Endothelial cell of umbilical vein (primary cell): ENCODE data around the gene MATN4. TPM values are rescaled to one million over a fixed set of nuclear protein-coding genes. Genes with fewer than 3 reads are reported as not detected.

Experiments
- BruUV-seq: library from RNA; stranded (reverse); fragments of 400-500 nt; replicated peaks from 2 replicates; lab custom pipeline; 2021; lab: Mats Ljungman, UMichigan
- CTCF ChIA-PET: fragments of 300-600, 350-600 bp; sonication (Branson Sonifier 250); formaldehyde crosslinking; loops from one replicate; lab custom pipeline; 2021; ENCODE audit warnings: antibody characterized with exemption, inconsistent platforms; lab: Charles Lee
- POLR2A ChIA-PET: fragments of 300-600, 350-600 bp; sonication (Branson Sonifier 250); formaldehyde crosslinking; loops from one replicate; lab custom pipeline; 2021; ENCODE audit warnings: antibody characterized with exemption, inconsistent platforms; lab: Charles Lee
- DNase-seq: peaks from one replicate; pipeline ENCODE4 v3.0.0-alpha.2; 2011; ENCODE audit warnings: low read depth, low spot score
- FAIRE-seq: peaks from 2 replicates; lab custom pipeline; 2011; peaks lifted over from hg19 to GRCh38; lab: Jason Lieb, UNC
- H2AFZ ChIP-seq: 2 replicates; pipeline ENCODE4 v1.6.0; 2012; ENCODE audit warnings: low read depth, low read length, control low read depth, inconsistent platforms
- H3K27ac ChIP-seq: 2 replicates; pipeline ENCODE4 v1.5.1; 2011; ENCODE audit warnings: low read depth, mild to moderate bottlenecking, control low read depth, low read length, moderate library complexity; ENCODE audit not compliant: insufficient read depth
- H3K27me3 ChIP-seq, 2 experiments: 2 replicates each; pipeline versions ENCODE4 v1.6.0 to v1.6.1; 2011; ENCODE audit warnings: low read length in 2 of 2, mixed read lengths in 1 of 2; ENCODE audit not compliant: control insufficient read depth in 2 of 2, insufficient read depth in 2 of 2
- H3K36me3 ChIP-seq, 2 experiments: 2 replicates in 1 of 2; 3 replicates in 1 of 2; pipeline ENCODE4 v1.5.1; 2011; ENCODE audit warnings: low read length in 2 of 2, mild to moderate bottlenecking in 1 of 2, moderate library complexity in 1 of 2; ENCODE audit not compliant: control insufficient read depth in 2 of 2, insufficient read depth in 2 of 2; ENCODE audit errors: extremely low read depth in 1 of 2
- H3K4me1 ChIP-seq: 3 replicates; pipeline ENCODE4 v1.5.1; 2011; ENCODE audit warnings: mild to moderate bottlenecking, low read length; ENCODE audit not compliant: control insufficient read depth, insufficient read depth; ENCODE audit errors: extremely low read depth
- H3K4me2 ChIP-seq: 2 replicates; pipeline ENCODE4 v1.6.1; 2011; ENCODE audit warnings: low read length, control low read depth, mixed read lengths; ENCODE audit not compliant: insufficient read depth
- H3K4me3 ChIP-seq, 3 experiments: fragments of 200-600 bp in 1 of 3; sonication (generic), shearing (Covaris generic) in 1 of 3; replicated peaks in 1 of 3; 2 replicates each; pipeline ENCODE4 v1.5.1; 2011 to 2016; ENCODE audit warnings: control low read depth in 3 of 3, low read length in 3 of 3, mild to moderate bottlenecking in 2 of 3, inconsistent platforms in 1 of 3, low read depth in 1 of 3, moderate library complexity in 1 of 3; ENCODE audit not compliant: insufficient read depth in 1 of 3
- H3K79me2 ChIP-seq: 2 replicates; pipeline ENCODE4 v1.6.0; 2012; ENCODE audit warnings: low read length, inconsistent platforms; ENCODE audit not compliant: control insufficient read depth, insufficient read depth
- H3K9ac ChIP-seq: replicated peaks from 2 replicates; pipeline ENCODE3; 2011; ENCODE audit warnings: low read length, control low read depth; ENCODE audit not compliant: insufficient read depth; ENCODE audit errors: extremely low read depth
- H3K9me1 ChIP-seq: replicated peaks from 3 replicates; pipeline ENCODE4 v1.6.0; 2011; ENCODE audit warnings: mild to moderate bottlenecking, low read length; ENCODE audit not compliant: control insufficient read depth, insufficient read depth; ENCODE audit errors: extremely low read depth
- H3K9me3 ChIP-seq: replicated peaks from 2 replicates; pipeline ENCODE4 v1.5.1; 2012; ENCODE audit warnings: low read length, inconsistent platforms; ENCODE audit not compliant: control insufficient read depth, insufficient read depth
- H4K20me1 ChIP-seq: replicated peaks from 2 replicates; pipeline ENCODE3; 2011; ENCODE audit warnings: mild to moderate bottlenecking, low read length; ENCODE audit not compliant: control insufficient read depth, insufficient read depth; ENCODE audit errors: extremely low read depth
- CTCF ChIP-seq, 2 donors: IDR thresholded peaks; 1 replicate in 1 of 2; 2 replicates in 1 of 2; pipeline ENCODE4 v1.5.1; 2011; ENCODE audit warnings: low read length in 2 of 2, mild to moderate bottlenecking in 2 of 2, moderate library complexity in 2 of 2, control low read depth in 1 of 2, inconsistent platforms in 1 of 2, low read depth in 1 of 2; ENCODE audit not compliant: insufficient read depth in 1 of 2; ENCODE audit errors: extremely low read depth in 1 of 2
- EZH2 ChIP-seq: IDR thresholded peaks from 2 replicates; pipeline ENCODE4 v1.6.1; 2012; ENCODE audit warnings: borderline replicate concordance, low read depth, mild to moderate bottlenecking, moderate library complexity, low read length, inconsistent platforms; ENCODE audit not compliant: severe bottlenecking
- FOS ChIP-seq: IDR thresholded peaks from 2 replicates; pipeline ENCODE4 v1.6.1; 2011; ENCODE audit warnings: mild to moderate bottlenecking, low read length, moderate library complexity, borderline replicate concordance; ENCODE audit not compliant: insufficient read depth
- GATA2 ChIP-seq: IDR thresholded peaks from 2 replicates; pipeline ENCODE4 v1.7.0; 2011; ENCODE audit warnings: low read depth, mild to moderate bottlenecking, moderate library complexity, mixed read lengths, low read length; ENCODE audit not compliant: insufficient read length, insufficient read depth
- JUN ChIP-seq: IDR thresholded peaks from 2 replicates; pipeline ENCODE4 v1.6.1; 2011; ENCODE audit warnings: borderline replicate concordance, low read depth; ENCODE audit not compliant: insufficient read length, insufficient read depth
- MAX ChIP-seq: IDR thresholded peaks from 2 replicates; pipeline ENCODE4 v1.6.1; 2011; ENCODE audit not compliant: insufficient read depth, insufficient read length
- MYC ChIP-seq: IDR thresholded peaks from one replicate; pipeline ENCODE4 v1.6.1; 2011; ENCODE audit warnings: mild to moderate bottlenecking, low read depth, low read length
- POLR2A ChIP-seq: IDR thresholded peaks from 2 replicates; pipeline ENCODE4 v1.6.1; 2012; ENCODE audit warnings: low read depth, mild to moderate bottlenecking, control low read depth, low read length
- POLR2AphosphoS5 ChIP-seq: IDR thresholded peaks from 2 replicates; pipeline ENCODE4 v1.6.1; 2012; ENCODE audit warnings: low read depth, mild to moderate bottlenecking, control low read depth, low read length, moderate library complexity; ENCODE audit not compliant: insufficient read depth
- dilution Hi-C: fragments of 300-500 bp; cut with MboI; formaldehyde crosslinking; loops from one replicate; pipeline ENCODE4 v1.15.0; 2019; ENCODE audit warnings: low sequenced_read_pairs; ENCODE audit not compliant: extremely low pct_ligation_motif_present
- intact Hi-C: fragments of 100-400 bp; cut with micrococcal nuclease; formaldehyde crosslinking; loops from one replicate; pipeline ENCODE4 v1.10.0; 2022
- polyA plus RNA-seq, 4 experiments: library from polyadenylated mRNA; depleted of rRNA in 3 of 4; stranded (reverse) in 3 of 4; unstranded in 1 of 4; fragments of >200 nt; gene quantifications; 2 replicates each; pipeline versions ENCODE4 v1.2.1 to v1.2.3, GENCODE V29; 2011 to 2012; ENCODE audit warnings: missing spikeins in 1 of 4
- total RNA-seq: library from RNA; stranded (reverse); gene quantifications from 2 replicates; pipeline ENCODE4 v1.2.3, GENCODE V29; 2021

The MATN4 gene
- total and polyA plus RNA-seq, 2 donors (not counting 3 experiments of a cell fraction or from before 2014, with no cell fraction given), result 0.10 TPM; not detected in 1

- Histone ChIP-seq H2AFZ (no peak overlapping the region), H3K9me1 (no peaks in the 10 kb centered on the region), H3K4me3 (no peak overlapping the region), H3K27me3 (peaks cover 11 to 21% of the 10 kb centered on the region in 2 experiments), H3K4me2 (no peak overlapping the region), H3K79me2 (no peaks in the 10 kb centered on the region), H3K9ac (no peak overlapping the region), H3K36me3 (no peaks in the 10 kb centered on the region), H3K27ac (no peak overlapping the region), H3K4me1 (no peaks in the 10 kb centered on the region), H3K9me3 (no peaks in the 10 kb centered on the region), H4K20me1 (no peaks in the 10 kb centered on the region)
- intact Hi-C loops (no loop called here), dilution Hi-C loops (no loop called here)
- DNase-seq (no peak), FAIRE-seq (no peak)
- no TSS peak for BruUV-seq
- ChIA-PET CTCF (no interaction called here), POLR2A (no interaction called here)
- TF ChIP-seq POLR2A (no peak), FOS (no peak), GATA2 (no peak), MYC (no peak), JUN (no peak), MAX (no peak), EZH2 (no peak), POLR2AphosphoS5 (no peak), CTCF (IDR thresholded peaks at IDR 0.05; ENCODE audit: extremely low read depth in 1 of 2, insufficient read depth in 1 of 2, low read depth in 1 of 2, low read length in 2 of 2) (no peak)
Observed at GRCh38 chr20:45247865-45248264, 60.2 kb downstream of the MATN4 start.
